AG04450 (cell line): ENCODE results near the gene APBB2. TPM values are rescaled to one million over a fixed set of nuclear protein-coding genes. Genes with fewer than 3 reads are reported as not detected.

Source experiments
- CTCF ChIA-PET: fragments of 300-600, 350-600 bp; formaldehyde crosslinking; extraction: SDS; loops from one replicate; lab custom pipeline; 2022; ENCODE audit warnings: antibody characterized with exemption, inconsistent platforms; lab: Charles Lee
- POLR2A ChIA-PET: fragments of 350-600 bp; formaldehyde crosslinking; extraction: SDS; loops from one replicate; lab custom pipeline; 2021; ENCODE audit warnings: antibody characterized with exemption, inconsistent platforms; lab: Yijun Ruan, JAX
- DNase-seq: peaks from one replicate; pipeline ENCODE4 v3.0.0-alpha.2; 2011; ENCODE audit warnings: low read depth, low spot score
- H3K27ac ChIP-seq: one replicate; pipeline ENCODE4 v1.5.1; 2012; ENCODE audit warnings: low read depth, low read length, control low read depth
- H3K27me3 ChIP-seq: one replicate; pipeline ENCODE4 v1.6.0; 2012; ENCODE audit warnings: low read length; ENCODE audit not compliant: control insufficient read depth, insufficient read depth
- H3K4me3 ChIP-seq: 2 replicates; pipeline ENCODE4 v1.5.1; 2011; ENCODE audit warnings: mild to moderate bottlenecking, low read depth, low read length, control low read depth
- H3K9me3 ChIP-seq: 2 replicates; pipeline ENCODE4 v1.5.1; 2012; ENCODE audit warnings: low read length; ENCODE audit not compliant: control insufficient read depth, insufficient read depth
- CTCF ChIP-seq: IDR thresholded peaks from 2 replicates; pipeline ENCODE4 v1.5.1; 2011; ENCODE audit warnings: low read depth, low read length, control low read depth, inconsistent platforms
- polyA plus RNA-seq: library from polyadenylated mRNA; depleted of rRNA; stranded (reverse); fragments of >200 nt; gene quantifications from 2 replicates; pipeline ENCODE4 v1.2.3, GENCODE V29; 2011

APBB2 gene
- polyA plus RNA-seq, 1 experiment: 52.7 TPM

GRCh38 chr4:40857956-40858355 lies 356.4 kb downstream of the APBB2 start:
- no peak overlapping the region for H3K27ac ChIP-seq
- no peaks in the 10 kb centered on the region for H3K9me3 ChIP-seq
- CTCF ChIA-PET: interaction anchor here (1.1 to 1.5 kb wide), 2 partner anchors 17 to 39 kb away, joined by 3 to 7 read pairs; no protein-coding TSS in a partner anchor
- no peak for TF ChIP-seq CTCF
- POLR2A ChIA-PET: no interaction called here
- no peaks in the 10 kb centered on the region for H3K27me3 ChIP-seq
- H3K4me3 ChIP-seq: no peak overlapping the region
- no peak for DNase-seq

- TF ChIP-seq CTCF: no peak
- DNase-seq: no peak
- no peaks in the 10 kb centered on the region for H3K9me3 ChIP-seq
- H3K4me3 ChIP-seq: peak overlapping the region; percentile 53
- no peak overlapping the region for H3K27ac ChIP-seq
- CTCF ChIA-PET: interaction anchor here (1.4 kb wide), 1 partner anchor 15 kb away, joined by 3 read pairs; no protein-coding TSS in a partner anchor
- H3K27me3 ChIP-seq: no peaks in the 10 kb centered on the region
- POLR2A ChIA-PET: no interaction called here
Observed at GRCh38 chr4:40856840-40857362, 357.4 kb downstream of the APBB2 start.

DNA sequence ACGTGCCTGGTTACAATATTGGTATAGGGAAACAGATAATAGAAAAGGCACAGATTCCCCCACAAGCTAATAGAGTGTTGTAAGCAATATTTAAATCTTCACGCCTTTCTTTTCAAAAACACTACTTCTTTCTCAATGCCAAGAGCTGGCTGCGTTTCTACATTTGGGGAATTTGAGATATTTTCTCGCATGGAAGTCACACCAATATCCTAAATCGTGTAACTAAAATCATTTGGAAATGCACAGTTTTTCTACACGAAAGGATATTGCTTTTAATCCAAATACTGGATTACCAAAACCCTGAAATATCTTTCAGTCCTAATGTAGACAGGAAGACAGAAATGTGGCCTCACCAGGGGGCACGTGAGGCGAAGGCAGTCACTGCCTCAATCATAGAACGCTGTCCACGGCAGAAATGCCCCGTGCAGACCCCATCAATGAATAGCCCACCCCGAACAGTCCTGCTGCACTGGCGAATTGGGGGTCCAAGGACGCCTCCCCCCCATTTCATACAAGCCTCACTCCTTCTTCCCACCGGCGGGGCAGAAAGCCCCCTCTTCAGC lies 358.0 kb downstream of the APBB2 start:
- no peaks in the 10 kb centered on the region for H3K27me3 ChIP-seq
- no peaks in the 10 kb centered on the region for H3K9me3 ChIP-seq
- no peak for TF ChIP-seq CTCF
- H3K27ac ChIP-seq: no peak overlapping the region
- ChIA-PET CTCF (interaction anchor here (1.0 to 1.5 kb wide), 3 partner anchors 11 to 16 kb away, joined by 3 to 7 read pairs (median 3); no protein-coding TSS in a partner anchor), POLR2A (no interaction called here)
- DNase-seq: no peak
- H3K4me3 ChIP-seq: no peak overlapping the region; the same call in 1 of the 2 replicates

- no peak overlapping the region for H3K4me3 ChIP-seq
- no peak for DNase-seq
- no peaks in the 10 kb centered on the region for H3K9me3 ChIP-seq
- TF ChIP-seq CTCF: no peak
- H3K27ac ChIP-seq: no peak overlapping the region
- CTCF ChIA-PET: interaction anchor here (0.9 kb wide), 1 partner anchor 9 kb away, joined by 3 read pairs; no protein-coding TSS in a partner anchor
- no peaks in the 10 kb centered on the region for H3K27me3 ChIP-seq
- POLR2A ChIA-PET: interaction anchor here (1.1 kb wide), 1 partner anchor 406 kb away, joined by 3 read pairs; the partner anchor contains the start of gene UCHL1
Observed at GRCh38 chr4:40850496-40850895, 363.8 kb downstream of the APBB2 start.

GRCh38 chr4:40848940-40849339 lies 365.4 kb downstream of the APBB2 start:
- Histone ChIP-seq H3K27me3 (no peaks in the 10 kb centered on the region), H3K9me3 (no peaks in the 10 kb centered on the region), H3K27ac (no peak overlapping the region), H3K4me3 (no peak overlapping the region)
- ChIA-PET POLR2A (no interaction called here), CTCF (interaction anchor here (0.6 to 1.0 kb wide), 2 partner anchors 8 to 820 kb away, joined by 3 read pairs; no protein-coding TSS in a partner anchor)
- no peak for TF ChIP-seq CTCF
- DNase-seq: no peak
